ENCODE data around the gene UBE2E2. TPM values are rescaled to one million over a fixed set of nuclear protein-coding genes. Genes with fewer than 3 reads are reported as not detected.

The UBE2E2 gene
- total RNA-seq, 3 donors from 2014 or later = 4.8 to 24.4 (median 8.9) TPM

DNA sequence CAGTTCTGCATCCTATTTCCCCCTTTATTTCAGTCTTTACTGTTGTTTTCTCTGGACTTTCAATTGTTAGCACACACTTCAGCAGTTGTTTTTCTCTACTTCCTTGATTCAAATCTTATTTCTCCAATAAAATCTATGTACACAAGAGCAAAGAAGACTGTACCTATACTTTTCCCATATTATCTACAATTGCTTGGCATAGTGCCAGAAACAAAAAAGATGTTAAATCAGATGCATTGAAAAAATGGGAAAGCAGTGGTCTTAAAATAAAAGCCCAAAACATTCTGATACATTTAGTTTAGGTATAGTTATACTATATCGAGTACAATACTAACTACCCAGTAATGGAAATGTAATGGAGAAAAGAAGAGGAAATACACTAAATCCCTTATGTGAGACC lies 265.1 kb downstream of the UBE2E2 start:
- H3K4me3 ChIP-seq = no peak overlapping the region
- no peaks in the 10 kb centered on the region for H3K9me3 ChIP-seq
- H3K36me3 ChIP-seq (ENCODE audit: low read depth) = no peaks in the 10 kb centered on the region
- no peaks in the 10 kb centered on the region for H3K4me1 ChIP-seq (ENCODE audit: low read depth)
- intact Hi-C loops (cut with DNase I, micrococcal nuclease) = no loop called here
- ATAC-seq (no peak), DNase-seq (no peak)
- no peak for TF ChIP-seq CTCF (IDR thresholded peaks at IDR 0.05)

DNA sequence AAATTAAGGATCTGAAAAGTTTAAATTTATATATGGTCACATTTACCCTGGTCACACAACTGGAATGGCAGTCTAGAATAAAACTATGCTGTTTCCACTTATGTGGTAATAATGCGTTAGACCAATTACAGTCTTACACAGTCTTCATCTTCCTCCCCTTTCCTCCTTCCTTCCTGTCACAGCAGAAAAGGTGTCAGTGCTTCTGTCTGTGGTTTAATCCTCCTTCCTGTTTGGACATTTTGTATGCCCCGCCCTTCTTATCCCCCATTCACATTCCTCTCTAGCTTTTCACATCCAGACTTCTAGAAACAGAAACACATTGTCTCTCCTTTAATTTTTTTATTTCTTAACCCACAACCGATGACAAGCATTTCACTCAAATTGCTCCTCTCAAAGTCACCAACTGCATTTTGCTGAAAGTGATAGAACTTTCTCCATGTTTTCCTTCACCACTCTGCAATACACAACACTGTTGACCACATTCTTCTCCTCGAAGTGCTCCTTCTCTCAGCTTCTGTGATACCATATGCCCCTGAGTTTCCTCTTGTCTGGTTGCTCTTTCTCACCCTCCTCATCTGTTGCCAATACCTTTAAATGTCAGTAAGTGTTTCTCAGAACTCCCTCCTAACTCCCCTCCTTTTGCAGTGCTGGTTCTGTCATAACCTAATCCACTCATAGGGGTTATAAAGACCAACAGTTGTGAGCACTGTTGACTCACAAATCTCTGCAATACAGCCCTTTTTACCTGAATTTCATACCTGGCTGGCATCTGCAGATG lies 271.6 kb downstream of the UBE2E2 start:
- no peak for ATAC-seq
- Histone ChIP-seq H3K9me3 (peaks cover 5% of the 10 kb centered on the region), H3K36me3 (ENCODE audit: low read depth) (no peaks in the 10 kb centered on the region), H3K4me3 (no peak overlapping the region), H3K4me1 (ENCODE audit: low read depth) (no peaks in the 10 kb centered on the region)
- no peak for TF ChIP-seq CTCF (IDR thresholded peaks at IDR 0.05)
- DNase-seq = no peak
- intact Hi-C loops (cut with DNase I, micrococcal nuclease) = no loop called here

DNA sequence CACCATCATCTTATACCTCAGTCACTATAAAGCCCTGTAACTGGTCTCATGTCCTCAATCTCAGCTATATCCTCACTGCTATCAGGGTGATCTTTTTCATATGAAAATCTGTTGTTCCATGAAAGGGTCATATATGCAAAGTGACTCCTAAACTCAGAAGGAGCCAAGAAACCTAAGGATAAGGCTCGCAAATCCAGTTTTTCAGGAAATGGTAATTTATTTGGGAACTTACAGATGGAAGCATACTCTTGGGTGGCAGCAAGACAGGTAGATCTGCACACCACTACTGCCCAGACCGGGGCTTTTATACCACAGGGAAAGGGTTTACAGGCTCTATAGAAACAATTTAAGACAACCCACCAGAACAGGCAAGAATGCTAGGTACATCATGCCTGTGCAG lies 272.3 kb downstream of the UBE2E2 start:
- Histone ChIP-seq H3K36me3 (ENCODE audit: low read depth) (no peaks in the 10 kb centered on the region), H3K4me3 (no peak overlapping the region), H3K4me1 (ENCODE audit: low read depth) (no peaks in the 10 kb centered on the region), H3K9me3 (peaks cover 10% of the 10 kb centered on the region)
- DNase-seq = no peak
- no peak for TF ChIP-seq CTCF (IDR thresholded peaks at IDR 0.05)
- no peak for ATAC-seq
- intact Hi-C loops (cut with DNase I, micrococcal nuclease) = no loop called here

DNA sequence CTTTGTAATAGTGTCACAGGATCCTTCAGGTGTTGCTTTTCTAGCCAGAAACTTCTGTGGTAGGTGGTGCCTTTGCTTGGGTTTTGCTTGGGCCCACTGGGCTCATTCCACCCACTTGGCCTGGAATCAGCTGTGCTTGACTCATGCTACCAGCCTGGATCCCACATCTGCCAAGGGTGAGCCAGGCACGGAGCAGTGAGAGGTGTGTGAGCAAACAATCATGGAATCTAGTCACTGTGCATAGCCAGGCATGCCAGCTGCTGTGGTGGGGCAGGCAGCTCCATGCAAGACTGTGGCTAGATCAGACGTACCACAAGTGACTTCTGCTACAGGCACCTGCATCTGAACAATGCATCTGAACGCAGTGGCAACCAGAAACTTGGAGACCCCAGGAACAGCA lies 275.9 kb downstream of the UBE2E2 start:
- Histone ChIP-seq H3K4me1 (ENCODE audit: low read depth) (no peaks in the 10 kb centered on the region), H3K9me3 (peaks cover 10% of the 10 kb centered on the region), H3K36me3 (ENCODE audit: low read depth) (no peaks in the 10 kb centered on the region), H3K4me3 (no peak overlapping the region)
- no peak for ATAC-seq
- TF ChIP-seq CTCF (IDR thresholded peaks at IDR 0.05) = no peak
- no peak for DNase-seq
- intact Hi-C loops (cut with DNase I, micrococcal nuclease) = no loop called here

DNA sequence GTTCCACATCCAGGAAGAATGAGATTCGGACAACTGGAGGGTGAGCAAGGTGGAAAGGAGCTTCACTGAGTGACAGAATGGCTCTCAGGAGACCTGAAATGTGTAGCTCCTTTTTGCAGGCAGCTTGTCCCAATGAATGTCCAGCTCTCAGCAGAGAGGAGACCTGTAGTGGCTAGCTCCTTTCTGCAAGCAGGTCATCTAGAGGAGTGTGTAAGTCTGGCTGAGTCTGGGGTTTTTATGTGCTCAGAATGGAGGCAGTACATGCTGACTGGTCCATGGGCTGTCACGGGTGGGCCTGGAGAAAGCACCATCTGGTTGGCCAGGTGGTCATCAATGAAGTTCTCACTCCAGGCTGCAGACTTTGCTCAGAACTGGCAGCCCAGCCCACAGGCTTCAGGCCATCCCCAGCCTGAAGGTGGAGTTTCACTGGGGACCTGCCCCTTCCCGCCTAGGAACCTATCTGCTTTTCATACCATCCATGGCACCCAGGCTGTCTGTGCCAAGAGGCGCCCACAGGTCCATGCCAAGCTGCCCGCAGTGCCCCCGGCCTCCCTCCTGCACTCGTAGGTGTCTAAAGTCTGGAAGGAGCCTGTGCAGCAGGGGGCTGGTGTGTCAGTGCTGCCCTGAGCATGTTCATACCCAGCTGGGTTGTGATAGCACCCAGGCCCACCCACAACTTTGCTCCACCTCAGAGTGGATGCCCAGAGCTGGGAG lies 276.6 kb downstream of the UBE2E2 start:
- no peak for ATAC-seq
- Histone ChIP-seq H3K4me1 (ENCODE audit: low read depth) (no peaks in the 10 kb centered on the region), H3K36me3 (ENCODE audit: low read depth) (no peaks in the 10 kb centered on the region), H3K9me3 (peaks cover 10% of the 10 kb centered on the region), H3K4me3 (no peak overlapping the region)
- intact Hi-C loops (cut with DNase I, micrococcal nuclease) = no loop called here
- TF ChIP-seq CTCF (IDR thresholded peaks at IDR 0.05) = no peak
- no peak for DNase-seq
